ENCODE data around the gene CLDN5. TPM values are rescaled to one million over a fixed set of nuclear protein-coding genes. Genes with fewer than 3 reads are reported as not detected.

CLDN5 gene
- total RNA-seq, 1 experiment from 2014 or later = not detected

DNA sequence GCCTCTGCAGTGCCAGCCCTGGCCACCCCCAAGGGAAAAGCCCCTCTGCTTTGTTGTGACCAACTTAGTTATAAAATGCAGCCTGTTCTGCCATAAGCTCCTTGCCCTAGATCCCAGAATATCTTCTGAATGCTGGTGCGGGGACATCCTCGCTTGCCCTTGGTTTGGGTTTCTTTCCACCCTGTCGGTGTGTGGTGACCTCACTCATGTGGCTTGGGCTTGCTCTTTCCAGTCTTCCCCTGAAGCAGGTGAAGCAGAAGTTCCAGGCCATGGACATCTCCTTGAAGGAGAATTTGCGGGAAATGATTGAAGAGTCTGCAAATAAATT is 16.7 kb downstream of the CLDN5 start:
- intact Hi-C loops (cut with micrococcal nuclease; ENCODE audit: unreplicated experiment) = no loop called here
- Mint-ChIP-seq H3K4me1 (ENCODE audit: low read depth, unreplicated experiment) (no peaks in the 10 kb centered on the region), H3K27ac (ENCODE audit: unreplicated experiment) (no peak overlapping the region), H3K9me3 (ENCODE audit: unreplicated experiment) (no peaks in the 10 kb centered on the region), H3K36me3 (ENCODE audit: insufficient read depth, unreplicated experiment) (peaks cover 23% of the 10 kb centered on the region), H3K27me3 (ENCODE audit: insufficient read depth, unreplicated experiment) (no peaks in the 10 kb centered on the region), H3K4me3 (ENCODE audit: unreplicated experiment) (no peak overlapping the region)
- Histone ChIP-seq H3K27me3 (replicated peaks; ENCODE audit: control insufficient read depth, insufficient read depth, low read length) (no peaks in the 10 kb centered on the region), H3K9me3 (no peaks in the 10 kb centered on the region), H3K4me3 (ENCODE audit: low read depth, low read length) (no peak overlapping the region), H3K4me1 (no peaks in the 10 kb centered on the region), H3K36me3 (ENCODE audit: control insufficient read depth, insufficient read depth, low read length) (no peaks in the 10 kb centered on the region)
- TF ChIP-seq, protein P1, sequence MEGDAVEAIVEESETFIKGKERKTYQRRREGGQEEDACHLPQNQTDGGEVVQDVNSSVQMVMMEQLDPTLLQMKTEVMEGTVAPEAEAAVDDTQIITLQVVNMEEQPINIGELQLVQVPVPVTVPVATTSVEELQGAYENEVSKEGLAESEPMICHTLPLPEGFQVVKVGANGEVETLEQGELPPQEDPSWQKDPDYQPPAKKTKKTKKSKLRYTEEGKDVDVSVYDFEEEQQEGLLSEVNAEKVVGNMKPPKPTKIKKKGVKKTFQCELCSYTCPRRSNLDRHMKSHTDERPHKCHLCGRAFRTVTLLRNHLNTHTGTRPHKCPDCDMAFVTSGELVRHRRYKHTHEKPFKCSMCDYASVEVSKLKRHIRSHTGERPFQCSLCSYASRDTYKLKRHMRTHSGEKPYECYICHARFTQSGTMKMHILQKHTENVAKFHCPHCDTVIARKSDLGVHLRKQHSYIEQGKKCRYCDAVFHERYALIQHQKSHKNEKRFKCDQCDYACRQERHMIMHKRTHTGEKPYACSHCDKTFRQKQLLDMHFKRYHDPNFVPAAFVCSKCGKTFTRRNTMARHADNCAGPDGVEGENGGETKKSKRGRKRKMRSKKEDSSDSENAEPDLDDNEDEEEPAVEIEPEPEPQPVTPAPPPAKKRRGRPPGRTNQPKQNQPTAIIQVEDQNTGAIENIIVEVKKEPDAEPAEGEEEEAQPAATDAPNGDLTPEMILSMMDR (IDR thresholded peaks at IDR 0.05; ENCODE audit: insufficient read depth in 1 of 2, low read depth in 1 of 2, low read length in 1 of 2, severe bottlenecking in 1 of 2, unreplicated experiment in 1 of 2) = no peak
- POLR2A ChIA-PET = no interaction called here
- no peak for DNase-seq
- CTCF ChIA-PET = no interaction called here
- BruUV-seq (replicated peaks) = no TSS peak

DNA sequence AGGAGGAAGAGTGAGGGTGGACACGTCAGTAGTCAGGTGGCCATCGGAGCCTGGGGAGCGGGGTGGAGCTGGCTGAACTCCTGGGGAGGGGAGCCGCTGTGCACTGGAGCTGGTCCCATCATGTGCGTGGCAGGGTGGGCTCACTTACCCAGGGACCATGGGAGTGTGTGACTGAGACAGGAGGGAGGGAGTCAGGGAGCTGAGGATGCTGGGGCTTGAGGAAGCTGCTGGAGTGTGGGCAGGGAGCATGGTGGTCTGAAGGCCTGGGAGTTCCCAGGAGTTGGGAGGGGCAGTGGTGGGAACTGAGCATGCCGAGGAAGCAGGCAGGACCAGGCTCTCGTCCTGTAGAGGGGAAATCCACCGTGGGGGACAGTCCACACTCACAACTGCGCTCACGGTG is 18.0 kb downstream of the CLDN5 start:
- peak overlapping the region; percentile 70 for H3K27ac Mint-ChIP-seq (ENCODE audit: unreplicated experiment)
- no peaks in the 10 kb centered on the region for H3K4me1 Mint-ChIP-seq (ENCODE audit: low read depth, unreplicated experiment)
- H3K36me3 Mint-ChIP-seq (ENCODE audit: insufficient read depth, unreplicated experiment) = peaks cover 23% of the 10 kb centered on the region
- no peaks in the 10 kb centered on the region for H3K27me3 Mint-ChIP-seq (ENCODE audit: insufficient read depth, unreplicated experiment)
- no peak for DNase-seq
- Histone ChIP-seq H3K4me3 (ENCODE audit: low read depth, low read length) (no peak overlapping the region), H3K36me3 (ENCODE audit: control insufficient read depth, insufficient read depth, low read length) (no peaks in the 10 kb centered on the region), H3K4me1 (no peaks in the 10 kb centered on the region), H3K9me3 (no peaks in the 10 kb centered on the region), H3K27me3 (replicated peaks; ENCODE audit: control insufficient read depth, insufficient read depth, low read length) (no peaks in the 10 kb centered on the region)
- H3K4me3 Mint-ChIP-seq (ENCODE audit: unreplicated experiment) = no peak overlapping the region
- H3K9me3 Mint-ChIP-seq (ENCODE audit: unreplicated experiment) = no peaks in the 10 kb centered on the region
- no TSS peak for BruUV-seq (replicated peaks)
- intact Hi-C loops (cut with micrococcal nuclease; ENCODE audit: unreplicated experiment) = no loop called here
- ChIA-PET CTCF (interaction anchor here (0.8 kb wide), 1 partner anchor 10 kb away, joined by 3 read pairs; no protein-coding TSS in a partner anchor), POLR2A (interaction anchor here (0.8 kb wide), 1 partner anchor 27 kb away, joined by 7 read pairs; the partner anchor contains the start of gene CDC45)
- TF ChIP-seq, protein P1 (IDR thresholded peaks at IDR 0.05; ENCODE audit: insufficient read depth in 1 of 2, low read depth in 1 of 2, low read length in 1 of 2, severe bottlenecking in 1 of 2, unreplicated experiment in 1 of 2) = no peak

DNA sequence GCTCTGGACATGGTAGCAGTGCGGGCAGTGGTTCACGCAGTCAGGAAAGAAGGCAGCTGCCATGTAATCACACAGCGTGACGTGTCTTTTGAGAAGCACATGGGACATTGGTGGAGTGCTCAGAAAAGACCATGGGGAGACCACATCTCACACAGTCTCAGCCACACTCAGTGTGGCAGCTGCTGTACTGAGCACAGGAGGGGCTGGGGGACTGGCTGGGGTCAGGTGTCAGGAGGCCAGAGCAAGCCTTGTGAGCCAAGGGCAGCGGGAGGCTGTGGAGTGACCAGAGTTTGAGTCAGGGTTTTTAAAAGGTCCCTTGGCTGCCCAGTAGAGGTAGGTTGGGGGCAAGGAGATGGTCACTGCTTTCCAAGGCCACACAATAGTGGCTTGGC is 18.5 kb downstream of the CLDN5 start:
- Histone ChIP-seq H3K36me3 (ENCODE audit: control insufficient read depth, insufficient read depth, low read length) (no peaks in the 10 kb centered on the region), H3K9me3 (no peaks in the 10 kb centered on the region), H3K4me3 (ENCODE audit: low read depth, low read length) (no peak overlapping the region), H3K27me3 (replicated peaks; ENCODE audit: control insufficient read depth, insufficient read depth, low read length) (no peaks in the 10 kb centered on the region), H3K4me1 (no peaks in the 10 kb centered on the region)
- Mint-ChIP-seq H3K9me3 (ENCODE audit: unreplicated experiment) (no peaks in the 10 kb centered on the region), H3K27me3 (ENCODE audit: insufficient read depth, unreplicated experiment) (no peaks in the 10 kb centered on the region), H3K4me1 (ENCODE audit: low read depth, unreplicated experiment) (no peaks in the 10 kb centered on the region), H3K27ac (ENCODE audit: unreplicated experiment) (peak overlapping the region; percentile 70), H3K4me3 (ENCODE audit: unreplicated experiment) (no peak overlapping the region), H3K36me3 (ENCODE audit: insufficient read depth, unreplicated experiment) (peaks cover 23% of the 10 kb centered on the region)
- ChIA-PET CTCF (interaction anchor here (0.8 kb wide), 1 partner anchor 10 kb away, joined by 3 read pairs; no protein-coding TSS in a partner anchor), POLR2A (interaction anchor here (0.8 kb wide), 1 partner anchor 26 kb away, joined by 7 read pairs; the partner anchor contains the start of gene CDC45)
- TF ChIP-seq, protein P1 (IDR thresholded peaks at IDR 0.05; ENCODE audit: insufficient read depth in 1 of 2, low read depth in 1 of 2, low read length in 1 of 2, severe bottlenecking in 1 of 2, unreplicated experiment in 1 of 2) = no peak
- intact Hi-C loops (cut with micrococcal nuclease; ENCODE audit: unreplicated experiment) = no loop called here
- no peak for DNase-seq
- BruUV-seq (replicated peaks) = no TSS peak

All from Caco-2 (cell line).